ENCODE data around the gene KCNMA1. TPM values are rescaled to one million over a fixed set of nuclear protein-coding genes. Genes with fewer than 3 reads are reported as not detected.

The KCNMA1 gene
- total RNA-seq, 1 experiment from 2014 or later, result 0.49 TPM

GRCh38 chr10:77446700-77447099, 190.9 kb downstream of the KCNMA1 start:
- Histone ChIP-seq H3K4me3 (replicated peaks in 1 of 2; ENCODE audit: low read depth in 1 of 2, low read length in 2 of 2) (no peak overlapping the region), H3K9me2 (ENCODE audit: insufficient read depth) (no peaks in the 10 kb centered on the region), H3K79me2 (ENCODE audit: insufficient read depth, low read length) (no peaks in the 10 kb centered on the region), H3K27me3 (ENCODE audit: insufficient read depth, low read length) (no peaks in the 10 kb centered on the region), H4K20me1 (ENCODE audit: insufficient read depth) (no peaks in the 10 kb centered on the region), H3K4me2 (ENCODE audit: low read length) (no peak overlapping the region), H3K27ac (ENCODE audit: low read depth, low read length) (no peak overlapping the region), H3K9ac (ENCODE audit: low read length) (no peak overlapping the region), H3K4me1 (ENCODE audit: control insufficient read depth in 1 of 2, insufficient read depth in 2 of 2, low read length in 2 of 2) (no peaks in the 10 kb centered on the region), H3K36me3 (ENCODE audit: control insufficient read depth in 1 of 2, insufficient read depth in 2 of 2, low read length in 2 of 2) (no peaks in the 10 kb centered on the region), H3K9me3 (ENCODE audit: control insufficient read depth in 1 of 2, insufficient read depth in 1 of 2, low read depth in 1 of 2, low read length in 2 of 2) (no peaks in the 10 kb centered on the region), H2AFZ (ENCODE audit: low read depth, low read length, poor library complexity, severe bottlenecking) (no peak overlapping the region)
- ChIA-PET RAD21 (ENCODE audit: low non-redundant PET in 1 of 2, low total read pairs in 2 of 2, uncharacterized antibody in 2 of 2, unreplicated experiment in 2 of 2) (no interaction called here), POLR2A (no interaction called here), CTCF (no interaction called here)
- TF ChIP-seq EZH2phosphoT487 (IDR thresholded peaks at IDR 0.05; ENCODE audit: borderline replicate concordance) (no peak), EZH2 (IDR thresholded peaks at IDR 0.05) (no peak), POLR2AphosphoS5 (IDR thresholded peaks at IDR 0.05; ENCODE audit: low read depth, low read length) (no peak), ZFX (IDR thresholded peaks at IDR 0.05) (no peak), POLR2A (IDR thresholded peaks at IDR 0.05; ENCODE audit: borderline replicate concordance, extremely low read depth, insufficient read depth, insufficient read length) (no peak), YY1 (IDR thresholded peaks at IDR 0.05; ENCODE audit: extremely low read depth, insufficient replicate concordance, low read depth, low read length) (no peak), SP1 (IDR thresholded peaks at IDR 0.05; ENCODE audit: low read depth) (no peak), ATF3 (IDR thresholded peaks at IDR 0.05) (no peak), RAD21 (IDR thresholded peaks at IDR 0.05; ENCODE audit: low read depth) (no peak)
- TF ChIP-seq, protein P1, sequence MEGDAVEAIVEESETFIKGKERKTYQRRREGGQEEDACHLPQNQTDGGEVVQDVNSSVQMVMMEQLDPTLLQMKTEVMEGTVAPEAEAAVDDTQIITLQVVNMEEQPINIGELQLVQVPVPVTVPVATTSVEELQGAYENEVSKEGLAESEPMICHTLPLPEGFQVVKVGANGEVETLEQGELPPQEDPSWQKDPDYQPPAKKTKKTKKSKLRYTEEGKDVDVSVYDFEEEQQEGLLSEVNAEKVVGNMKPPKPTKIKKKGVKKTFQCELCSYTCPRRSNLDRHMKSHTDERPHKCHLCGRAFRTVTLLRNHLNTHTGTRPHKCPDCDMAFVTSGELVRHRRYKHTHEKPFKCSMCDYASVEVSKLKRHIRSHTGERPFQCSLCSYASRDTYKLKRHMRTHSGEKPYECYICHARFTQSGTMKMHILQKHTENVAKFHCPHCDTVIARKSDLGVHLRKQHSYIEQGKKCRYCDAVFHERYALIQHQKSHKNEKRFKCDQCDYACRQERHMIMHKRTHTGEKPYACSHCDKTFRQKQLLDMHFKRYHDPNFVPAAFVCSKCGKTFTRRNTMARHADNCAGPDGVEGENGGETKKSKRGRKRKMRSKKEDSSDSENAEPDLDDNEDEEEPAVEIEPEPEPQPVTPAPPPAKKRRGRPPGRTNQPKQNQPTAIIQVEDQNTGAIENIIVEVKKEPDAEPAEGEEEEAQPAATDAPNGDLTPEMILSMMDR (IDR thresholded peaks at IDR 0.05 in 2 of 3, conservative IDR thresholded peaks at IDR 0.05 in 1 of 3; ENCODE audit: borderline replicate concordance in 1 of 3, insufficient read depth in 1 of 3, low read depth in 2 of 3, low read length in 2 of 3), result no peak
- intact Hi-C loops (cut with micrococcal nuclease), result no loop called here
- ATAC-seq (no peak), DNase-seq (ENCODE audit: low read depth, low spot score) (no peak)
- no TSS peak for BruUV-seq (replicated peaks)

Data from HCT116 (cell line).